Ovary (tissue), 3 donors: ENCODE data around the gene TRIM74.
"Not testable (repeated sequence)": the region's sequence is repeated elsewhere in the genome, so short reads cannot be mapped to it uniquely, and the experiment has no call there.

ENCODE experiments used
- CTCF ChIP-seq, 3 donors: fragments of 450-650 bp in 2 of 3; fragments of 200-600 bp in 1 of 3; IDR thresholded peaks; one replicate each; pipeline versions ENCODE4 v1.5.1 to v1.8.0; 2016 to 2022; ENCODE audit warnings: antibody characterized with exemption in 3 of 3, mild to moderate bottlenecking in 1 of 3
- EP300 ChIP-seq: sonication (generic); formaldehyde crosslinking; IDR thresholded peaks from one replicate; pipeline ENCODE4 v1.6.1; 2017; ENCODE audit warnings: antibody characterized with exemption
- POLR2A ChIP-seq: fragments of 450-650 bp; IDR thresholded peaks from one replicate; pipeline ENCODE4 v1.6.1; 2017; ENCODE audit warnings: antibody characterized with exemption, mild to moderate bottlenecking, moderate library complexity
- donor health status: DM: no; HTN: no; CAD: no.

- not testable (repeated sequence) for TF ChIP-seq CTCF (IDR thresholded peaks at IDR 0.05); POLR2A; EP300
Measured at GRCh38 chr7:73005356-73005692, 36.1 kb upstream of the TRIM74 start.
